Measurements from ENCODE around the gene DCAF4.

Gene DCAF4

GRCh38 chr14:72898448-72898847, 27.8 kb upstream of the DCAF4 start:
- no peak for DNase-seq

GRCh38 chr14:72901361-72901760, 24.9 kb upstream of the DCAF4 start:
- DNase-seq = no peak

- DNase-seq = no peak
Observed at GRCh38 chr14:72902801-72903530, 23.3 kb upstream of the DCAF4 start.

- no peak for DNase-seq
Observed at GRCh38 chr14:72903716-72904115, 22.5 kb upstream of the DCAF4 start.

- DNase-seq = no peak
Observed at GRCh38 chr14:72904218-72904617, 22.0 kb upstream of the DCAF4 start.

- peak; percentile 78 for DNase-seq
Observed at GRCh38 chr14:72904840-72905561, 21.3 kb upstream of the DCAF4 start.

- no peak for DNase-seq
Observed at GRCh38 chr14:72906316-72906715, 19.9 kb upstream of the DCAF4 start.

- DNase-seq = no peak
Observed at GRCh38 chr14:72906879-72907278, 19.4 kb upstream of the DCAF4 start.

GRCh38 chr14:72907886-72908285, 18.4 kb upstream of the DCAF4 start:
- peak; percentile 24 for DNase-seq

GRCh38 chr14:72909163-72909562, 17.1 kb upstream of the DCAF4 start:
- DNase-seq = no peak

GRCh38 chr14:72913809-72914208, 12.5 kb upstream of the DCAF4 start:
- no peak for DNase-seq

GRCh38 chr14:72916174-72916573, 10.1 kb upstream of the DCAF4 start:
- DNase-seq = no peak

- no peak for DNase-seq
Observed at GRCh38 chr14:72917094-72917802, 9.0 kb upstream of the DCAF4 start.

GRCh38 chr14:72920008-72920407, 6.3 kb upstream of the DCAF4 start:
- no peak for DNase-seq

- no peak for DNase-seq
Observed at GRCh38 chr14:72921396-72921795, 4.9 kb upstream of the DCAF4 start.

- DNase-seq = peak; percentile 36
Observed at GRCh38 chr14:72924337-72924736, 1.9 kb upstream of the DCAF4 start.

- no peak for DNase-seq
Observed at GRCh38 chr14:72925171-72925759, 999 bp upstream of the DCAF4 start.

GRCh38 chr14:72925815-72926291, 411 bp upstream of the DCAF4 start:
- DNase-seq = no peak

GRCh38 chr14:72928872-72929271, 2.6 kb downstream of the DCAF4 start:
- DNase-seq = no peak

- no peak for DNase-seq
Observed at GRCh38 chr14:72929316-72930080, 3.2 kb downstream of the DCAF4 start.

GRCh38 chr14:72932893-72933292, 6.6 kb downstream of the DCAF4 start:
- no peak for DNase-seq

GRCh38 chr14:72939630-72940029, 13.4 kb downstream of the DCAF4 start:
- no peak for DNase-seq
